Neural cell (in vitro differentiated cells): Measurements from ENCODE around the gene ZHX3. TPM values are rescaled to one million over a fixed set of nuclear protein-coding genes. Genes with fewer than 3 reads are reported as not detected.

Experiments used
- H2AFZ ChIP-seq: fragments of 200-600, 300-800 bp; sonication (generic), shearing (Covaris generic); 2 replicates; pipeline ENCODE4 v1.6.0; 2014; ENCODE audit warnings: low read depth, mild to moderate bottlenecking, antibody characterized with exemption, low read length, moderate library complexity
- H3F3A ChIP-seq: fragments of 200-600 bp; shearing (Covaris generic); 2 replicates; pipeline ENCODE4 v1.6.1; 2016; ENCODE audit warnings: mild to moderate bottlenecking, moderate library complexity, mixed read lengths, antibody characterized with exemption, low read length; ENCODE audit not compliant: insufficient read depth, poor library complexity, severe bottlenecking
- H3K27ac ChIP-seq: fragments of 200-600, 300-800 bp; sonication (generic), shearing (Covaris generic); 2 replicates; pipeline ENCODE4 v1.5.1; 2014; ENCODE audit warnings: mild to moderate bottlenecking, low read length, moderate library complexity
- H3K27me3 ChIP-seq: fragments of 300-800, 200-600 bp; sonication (generic), shearing (Covaris generic); 2 replicates; pipeline ENCODE4 v1.6.0; 2014; ENCODE audit warnings: mild to moderate bottlenecking, low read depth, low read length, moderate library complexity; ENCODE audit not compliant: insufficient read depth
- H3K36me3 ChIP-seq: fragments of 300-800, 200-600 bp; sonication (generic), shearing (Covaris generic); 2 replicates; pipeline ENCODE4 v1.5.1; 2014; ENCODE audit warnings: mild to moderate bottlenecking, antibody characterized with exemption, low read length, moderate library complexity; ENCODE audit not compliant: insufficient read depth
- H3K4me2 ChIP-seq: fragments of 300-800, 200-600 bp; sonication (generic), shearing (Covaris generic); 2 replicates; pipeline ENCODE4 v1.6.0; 2014; ENCODE audit warnings: mild to moderate bottlenecking, low read length
- H3K4me3 ChIP-seq: fragments of 300-800, 200-600 bp; sonication (generic), shearing (Covaris generic); 2 replicates; pipeline ENCODE4 v1.5.1; 2014; ENCODE audit warnings: mild to moderate bottlenecking, low read length, moderate library complexity
- H3K79me2 ChIP-seq: fragments of 200-600 bp; shearing (Covaris generic); replicated peaks from 2 replicates; pipeline ENCODE4 v1.6.0; 2014; ENCODE audit warnings: mild to moderate bottlenecking, low read length, moderate library complexity; ENCODE audit not compliant: insufficient read depth
- H3K9ac ChIP-seq: fragments of 300-800, 200-600 bp; sonication (generic), shearing (Covaris generic); 2 replicates; pipeline ENCODE4 v1.6.1; 2016; ENCODE audit warnings: mild to moderate bottlenecking, low read length, mixed read lengths
- H3K9me2 ChIP-seq: fragments of 200-600 bp; shearing (Covaris generic); 2 replicates; pipeline ENCODE4 v1.6.1; 2016; ENCODE audit warnings: mild to moderate bottlenecking, low read length, mixed read lengths; ENCODE audit not compliant: insufficient read depth
- H3K9me3 ChIP-seq: fragments of 200-600, 300-800 bp; sonication (generic), shearing (Covaris generic); 2 replicates; pipeline ENCODE4 v1.6.1; 2016; ENCODE audit warnings: mild to moderate bottlenecking, mixed run types, low read length, moderate library complexity, mixed read lengths
- H4K20me1 ChIP-seq: fragments of 200-600 bp; shearing (Covaris generic); 2 replicates; pipeline ENCODE4 v1.6.1; 2016; ENCODE audit warnings: mild to moderate bottlenecking, mixed run types; ENCODE audit not compliant: insufficient read depth
- CTCF ChIP-seq: fragments of 450-650 bp; IDR thresholded peaks from 2 replicates; pipeline ENCODE4 v1.5.1; 2014; ENCODE audit warnings: antibody characterized with exemption, mild to moderate bottlenecking, moderate library complexity; ENCODE audit not compliant: poor library complexity, severe bottlenecking
- EP300 ChIP-seq: fragments of 450-650 bp; conservative IDR thresholded peaks from 2 replicates; pipeline ENCODE4 v1.6.1; 2014; ENCODE audit warnings: antibody characterized with exemption, mild to moderate bottlenecking, moderate library complexity; ENCODE audit not compliant: poor library complexity, severe bottlenecking
- EZH2 ChIP-seq: fragments of 200-600, 300-800 bp; shearing (Covaris generic), sonication (generic); IDR thresholded peaks from 2 replicates; pipeline ENCODE4 v1.6.1; 2014; ENCODE audit warnings: antibody characterized with exemption, low read length, borderline replicate concordance, mild to moderate bottlenecking; ENCODE audit not compliant: insufficient read depth, poor library complexity, severe bottlenecking
- MXI1 ChIP-seq: fragments of 450-650 bp; conservative IDR thresholded peaks from 2 replicates; pipeline ENCODE4 v1.6.1; 2014; ENCODE audit warnings: antibody characterized with exemption, mild to moderate bottlenecking; ENCODE audit not compliant: poor library complexity, severe bottlenecking
- POLR2AphosphoS5 ChIP-seq: IDR thresholded peaks from 2 replicates; pipeline ENCODE4 v1.6.1; 2012
- RAD21 ChIP-seq: fragments of 450-650 bp; conservative IDR thresholded peaks from 2 replicates; pipeline ENCODE4 v1.6.1; 2014; ENCODE audit warnings: antibody characterized with exemption, mild to moderate bottlenecking, moderate library complexity
- REST ChIP-seq: IDR thresholded peaks from 2 replicates; pipeline ENCODE4 v1.6.1; 2012; ENCODE audit warnings: borderline replicate concordance
- SMC3 ChIP-seq: fragments of 450-650 bp; conservative IDR thresholded peaks from 2 replicates; pipeline ENCODE4 v1.6.1; 2014; ENCODE audit warnings: antibody characterized with exemption, mild to moderate bottlenecking, moderate library complexity; ENCODE audit not compliant: poor library complexity
- TAF1 ChIP-seq: IDR thresholded peaks from 2 replicates; pipeline ENCODE4 v1.6.1; 2012; ENCODE audit warnings: low read depth
- polyA plus RNA-seq: library from polyadenylated mRNA; depleted of rRNA; stranded (reverse); fragments of >200 nt; gene quantifications from 2 replicates; pipeline ENCODE4 v1.2.3, GENCODE V29; 2014

ZHX3 gene
- polyA plus RNA-seq, 1 donor from 2014 or later = 10.3 TPM

GRCh38 chr20:41141153-41141815, 176.2 kb downstream of the ZHX3 start:
- Histone ChIP-seq H3F3A (no peaks in the 10 kb centered on the region), H3K9me2 (no peaks in the 10 kb centered on the region), H3K27me3 (no peaks in the 10 kb centered on the region), H3K36me3 (no peaks in the 10 kb centered on the region), H3K79me2 (peaks cover 88% of the 10 kb centered on the region), H3K9ac (no peak overlapping the region), H3K27ac (no peak overlapping the region), H3K9me3 (no peaks in the 10 kb centered on the region), H3K4me3 (peak overlapping the region; percentile 87), H2AFZ (no peak overlapping the region), H3K4me2 (no peak overlapping the region), H4K20me1 (peaks cover 52% of the 10 kb centered on the region)
- TF ChIP-seq SMC3 (no peak), RAD21 (no peak)

GRCh38 chr20:41140226-41141133, 177.1 kb downstream of the ZHX3 start:
- no peak overlapping the region for H2AFZ ChIP-seq
- no peak overlapping the region for H3K9ac ChIP-seq
- TF ChIP-seq EP300 (no peak), EZH2 (no peak), CTCF (no peak), MXI1 (no peak), POLR2AphosphoS5 (no peak), TAF1 (no peak), SMC3 (no peak), REST (no peak), RAD21 (no peak)
- no peak overlapping the region for H3K4me2 ChIP-seq
- H3K9me3 ChIP-seq = no peaks in the 10 kb centered on the region
- H3K36me3 ChIP-seq = no peaks in the 10 kb centered on the region
- no peak overlapping the region for H3K27ac ChIP-seq
- no peaks in the 10 kb centered on the region for H3K27me3 ChIP-seq
- H3K9me2 ChIP-seq = no peaks in the 10 kb centered on the region
- peaks cover 80% of the 10 kb centered on the region for H3K79me2 ChIP-seq
- peak overlapping the region; percentile 87 for H3K4me3 ChIP-seq
- H3F3A ChIP-seq = no peaks in the 10 kb centered on the region
- peaks cover 44% of the 10 kb centered on the region for H4K20me1 ChIP-seq
